PC-9 (cell line): Measurements from ENCODE around the gene UBE2C. TPM values are rescaled to one million over a fixed set of nuclear protein-coding genes. Genes with fewer than 3 reads are reported as not detected.

Experiments
- BruUV-seq: library from RNA; stranded (reverse); fragments of 400-500 nt; replicated peaks from 2 replicates; lab custom pipeline; 2021; lab: Mats Ljungman, UMichigan
- CTCF ChIA-PET: fragments of 300-600 bp; sonication (Branson Sonifier 250); formaldehyde crosslinking; loops from one replicate; lab custom pipeline; 2022; ENCODE audit warnings: antibody characterized with exemption; lab: Charles Lee
- POLR2A ChIA-PET: fragments of 300-600 bp; sonication (Branson Sonifier 250); formaldehyde crosslinking; loops from one replicate; lab custom pipeline; 2022; ENCODE audit warnings: antibody characterized with exemption; ENCODE audit not compliant: unreplicated experiment; lab: Charles Lee
- DNase-seq, 2 experiments: peaks; one replicate each; pipeline versions ENCODE4 v3.0.0 to v3.0.0-alpha.2; 2015 to 2022; ENCODE audit warnings: mixed read lengths in 1 of 2
- H2AFZ ChIP-seq: fragments of 200-600 bp; sonication (generic); 2 replicates; pipeline ENCODE4 v1.8.1; 2017; ENCODE audit warnings: antibody characterized with exemption
- H3F3A ChIP-seq: fragments of 200-600 bp; sonication (generic); 2 replicates; pipeline ENCODE4 v1.8.1; 2017; ENCODE audit warnings: antibody characterized with exemption, mild to moderate bottlenecking, low read depth; ENCODE audit not compliant: insufficient read depth
- H3K27ac ChIP-seq: fragments of 200-600 bp; sonication (generic); 2 replicates; pipeline ENCODE4 v1.6.1; 2016; ENCODE audit warnings: mixed run types
- H3K27me3 ChIP-seq: fragments of 200-600 bp; sonication (generic); 2 replicates; pipeline ENCODE4 v1.6.1; 2016; ENCODE audit warnings: low read depth, mixed run types; ENCODE audit not compliant: insufficient read depth
- H3K36me3 ChIP-seq: fragments of 200-600 bp; sonication (generic); 2 replicates; pipeline ENCODE4 v1.6.1; 2016; ENCODE audit warnings: low read depth, mixed run types
- H3K4me1 ChIP-seq: fragments of 200-600 bp; sonication (generic); replicated peaks from 2 replicates; pipeline ENCODE4 v1.6.1; 2016; ENCODE audit warnings: mixed run types; ENCODE audit not compliant: insufficient read depth
- H3K4me2 ChIP-seq: fragments of 200-600 bp; sonication (generic); 2 replicates; pipeline ENCODE4 v1.6.1; 2017; ENCODE audit warnings: mixed run types
- H3K4me3 ChIP-seq: fragments of 200-600 bp; sonication (generic); 2 replicates; pipeline ENCODE4 v1.6.1; 2016; ENCODE audit warnings: mixed run types
- H3K79me2 ChIP-seq: fragments of 200-600 bp; sonication (generic); 2 replicates; pipeline ENCODE4 v1.6.1; 2017; ENCODE audit warnings: low read depth, mixed run types
- H3K9me2 ChIP-seq: fragments of 200-600 bp; sonication (generic); 2 replicates; pipeline ENCODE4 v1.8.1; 2017; ENCODE audit warnings: mild to moderate bottlenecking; ENCODE audit not compliant: insufficient read depth
- H3K9me3 ChIP-seq: fragments of 200-600 bp; sonication (generic); 2 replicates; pipeline ENCODE4 v1.8.1; 2016; ENCODE audit warnings: low read depth; ENCODE audit not compliant: insufficient read depth
- H4K20me1 ChIP-seq: fragments of 200-600 bp; sonication (generic); 2 replicates; pipeline ENCODE4 v1.8.1; 2017; ENCODE audit not compliant: insufficient read depth
- CTCF ChIP-seq: fragments of 200-600 bp; sonication (generic); conservative IDR thresholded peaks from 2 replicates; pipeline ENCODE4 v1.6.1; 2017; ENCODE audit warnings: mixed run types, antibody characterized with exemption, mild to moderate bottlenecking, moderate library complexity
- EZH2 ChIP-seq: fragments of 200-600 bp; sonication (generic); IDR thresholded peaks from 2 replicates; pipeline ENCODE4 v1.8.0; 2017; ENCODE audit warnings: antibody characterized with exemption, low read depth
- intact Hi-C: fragments of 100-400 bp; cut with micrococcal nuclease; formaldehyde crosslinking; loops from one replicate; pipeline ENCODE4 v1.10.0; 2022; ENCODE audit not compliant: unreplicated experiment
- total RNA-seq: library from RNA; stranded (reverse); gene quantifications from 2 replicates; pipeline ENCODE4 v1.2.3, GENCODE V29; 2021

Gene UBE2C
- total RNA-seq, 1 experiment from 2014 or later = 207 TPM

GRCh38 chr20:45863543-45864470, 51.4 kb downstream of the UBE2C start:
- no peak overlapping the region for H3K27ac ChIP-seq
- H3K79me2 ChIP-seq = no peaks in the 10 kb centered on the region
- no peak for DNase-seq
- no TSS peak for BruUV-seq
- ChIA-PET POLR2A (interaction anchor here (0.6 kb wide), 1 partner anchor 91 kb away, joined by 3 read pairs; no protein-coding TSS in a partner anchor), CTCF (interaction anchor here (0.7 to 0.9 kb wide), 2 partner anchors 43 to 65 kb away, joined by 3 to 20 read pairs; no protein-coding TSS in a partner anchor)
- peaks cover 18% of the 10 kb centered on the region for H3K4me1 ChIP-seq
- H3K27me3 ChIP-seq = no peaks in the 10 kb centered on the region
- H3K36me3 ChIP-seq = no peaks in the 10 kb centered on the region
- intact Hi-C loops = no loop called here
- no peaks in the 10 kb centered on the region for H3K9me3 ChIP-seq
- H4K20me1 ChIP-seq = no peaks in the 10 kb centered on the region
- no peak overlapping the region for H3K4me2 ChIP-seq
- no peak for TF ChIP-seq EZH2
- TF ChIP-seq CTCF = no peak
- no peak overlapping the region for H3K4me3 ChIP-seq
- H2AFZ ChIP-seq = no peak overlapping the region
- H3F3A ChIP-seq = peaks cover 19% of the 10 kb centered on the region; the same call in 1 of the 2 replicates
- H3K9me2 ChIP-seq = no peaks in the 10 kb centered on the region

GRCh38 chr20:45866454-45866853, 54.0 kb downstream of the UBE2C start:
- Histone ChIP-seq H3F3A (peaks cover 15% of the 10 kb centered on the region; the same call in 1 of the 2 replicates), H3K9me3 (no peaks in the 10 kb centered on the region), H4K20me1 (no peaks in the 10 kb centered on the region), H3K9me2 (no peaks in the 10 kb centered on the region), H3K79me2 (no peaks in the 10 kb centered on the region), H3K36me3 (no peaks in the 10 kb centered on the region), H2AFZ (no peak overlapping the region), H3K27me3 (no peaks in the 10 kb centered on the region), H3K27ac (no peak overlapping the region), H3K4me3 (no peak overlapping the region), H3K4me1 (peaks cover 15% of the 10 kb centered on the region), H3K4me2 (no peak overlapping the region)
- no peak for DNase-seq
- ChIA-PET POLR2A (interaction anchor here (0.7 kb wide), 1 partner anchor 40 kb away, joined by 11 read pairs; no protein-coding TSS in a partner anchor), CTCF (no interaction called here)
- TF ChIP-seq CTCF (no peak), EZH2 (no peak)
- no TSS peak for BruUV-seq
- intact Hi-C loops = no loop called here

Other genes with a start within 250 kb of the UBE2C start
- gene WFDC8, start 233.4 kb upstream of the UBE2C start, total RNA-seq = not detected in 2 replicates
- not detected in 2 replicates for gene WFDC10A, start 182.9 kb upstream of the UBE2C start, total RNA-seq
- gene WFDC9, start 181.4 kb upstream of the UBE2C start, total RNA-seq = not detected in 2 replicates
- gene WFDC11, start 142.4 kb upstream of the UBE2C start, total RNA-seq = not detected in 2 replicates
- not detected in 2 replicates for gene WFDC13, start 110.6 kb upstream of the UBE2C start, total RNA-seq
- gene WFDC10B, start 107.6 kb upstream of the UBE2C start, total RNA-seq = not detected in 2 replicates
- gene SPINT4, start 90.3 kb upstream of the UBE2C start, total RNA-seq = not detected in 2 replicates
- gene WFDC3, start 20.8 kb upstream of the UBE2C start, total RNA-seq = 21.6 and 22.4 TPM in 2 replicates
- 53.4 and 56.6 TPM in 2 replicates for gene DNTTIP1, start 20.7 kb upstream of the UBE2C start, total RNA-seq
- gene TNNC2, start 14.7 kb downstream of the UBE2C start, total RNA-seq = 1.3 TPM in 1 of 2 replicates, not detected in the other
- gene SNX21, start 21.2 kb downstream of the UBE2C start, total RNA-seq = 9.8 and 13.3 TPM in 2 replicates
- 33.4 and 40.0 TPM in 2 replicates for gene ACOT8, start 44.7 kb downstream of the UBE2C start, total RNA-seq
- gene ZSWIM3, start 45.0 kb downstream of the UBE2C start, total RNA-seq = 2.7 and 3.3 TPM in 2 replicates
- gene ZSWIM1, start 68.6 kb downstream of the UBE2C start, total RNA-seq = 13.2 and 13.5 TPM in 2 replicates
- gene SPATA25, start 75.0 kb downstream of the UBE2C start, total RNA-seq = 5.2 and 6.3 TPM in 2 replicates
- gene NEURL2, start 78.6 kb downstream of the UBE2C start, total RNA-seq = 6.5 and 9.2 TPM in 2 replicates
- gene CTSA, start 78.7 kb downstream of the UBE2C start, total RNA-seq = 123 and 132 TPM in 2 replicates
- 113 and 127 TPM in 2 replicates for gene PLTP, start 99.5 kb downstream of the UBE2C start, total RNA-seq
- gene PCIF1, start 122.0 kb downstream of the UBE2C start, total RNA-seq = 35.3 and 35.6 TPM in 2 replicates
- 14.1 and 16.3 TPM in 2 replicates for gene ZNF335, start 159.6 kb downstream of the UBE2C start, total RNA-seq
- not detected in 2 replicates for gene MMP9, start 196.3 kb downstream of the UBE2C start, total RNA-seq
- gene SLC12A5, start 216.6 kb downstream of the UBE2C start, total RNA-seq = 6.0 and 8.7 TPM in 2 replicates